HG03045 (cell line): ENCODE results near the gene RAB44.

ENCODE experiments used
- ATAC-seq: cut with Tn5 transposase; IDR thresholded peaks from one replicate; pipeline ENCODE4 v1.9.1; 2021; ENCODE audit warnings: mild to moderate bottlenecking, moderate library complexity; ENCODE audit not compliant: unreplicated experiment

RAB44 gene

GRCh38 chr6:36727505-36728021 is 29.9 kb downstream of the RAB44 start:
- no peak for ATAC-seq

- no peak for ATAC-seq
These were observed 30.9 kb downstream of the RAB44 start for GRCh38 chr6:36728289-36729160.

GRCh38 chr6:36729161-36729524 is 31.5 kb downstream of the RAB44 start:
- ATAC-seq = no peak

- ATAC-seq = no peak
These were observed 33.1 kb downstream of the RAB44 start for GRCh38 chr6:36730424-36731380.

GRCh38 chr6:36731622-36732310 is 34.1 kb downstream of the RAB44 start:
- ATAC-seq = no peak

GRCh38 chr6:36733300-36733699 is 35.7 kb downstream of the RAB44 start:
- ATAC-seq = no peak

GRCh38 chr6:36734486-36735060 is 36.9 kb downstream of the RAB44 start:
- no peak for ATAC-seq

GRCh38 chr6:36735110-36736071 is 37.8 kb downstream of the RAB44 start:
- no peak for ATAC-seq

- no peak for ATAC-seq
These were observed 39.6 kb downstream of the RAB44 start for GRCh38 chr6:36737043-36737785.

GRCh38 chr6:36738108-36738507 is 40.5 kb downstream of the RAB44 start:
- no peak for ATAC-seq

GRCh38 chr6:36739947-36740817 is 42.6 kb downstream of the RAB44 start:
- no peak for ATAC-seq

- no peak for ATAC-seq
These were observed 43.2 kb downstream of the RAB44 start for GRCh38 chr6:36740818-36741179.

- no peak for ATAC-seq
These were observed 44.5 kb downstream of the RAB44 start for GRCh38 chr6:36742146-36742545.

GRCh38 chr6:36743032-36743431 is 45.4 kb downstream of the RAB44 start:
- ATAC-seq = no peak

GRCh38 chr6:36743538-36744303 is 46.1 kb downstream of the RAB44 start:
- ATAC-seq = no peak

GRCh38 chr6:36744304-36744673 is 46.7 kb downstream of the RAB44 start:
- no peak for ATAC-seq

- no peak for ATAC-seq
These were observed 47.7 kb downstream of the RAB44 start for GRCh38 chr6:36745283-36745682.
